ENCODE measurements around the gene ZNF142. TPM values are rescaled to one million over a fixed set of nuclear protein-coding genes. Genes with fewer than 3 reads are reported as not detected.

ZNF142 gene
- polyA plus RNA-seq, 1 experiment = 7.1 TPM

- ChIA-PET CTCF (no interaction called here), POLR2A (interaction anchor here (0.7 kb wide), 1 partner anchor 51 kb away, joined by 7 read pairs; no protein-coding TSS in a partner anchor)
- no peak for TF ChIP-seq CTCF (IDR thresholded peaks at IDR 0.05; ENCODE audit: insufficient read depth, low read depth, low read length)
- Histone ChIP-seq H3K36me3 (ENCODE audit: control insufficient read depth, insufficient read depth, low read length) (no peaks in the 10 kb centered on the region), H3K27me3 (ENCODE audit: control insufficient read depth, insufficient read depth, low read length) (no peaks in the 10 kb centered on the region), H3K4me3 (ENCODE audit: low read depth, low read length) (no peak overlapping the region)
- DNase-seq (ENCODE audit: low read depth) = no peak
Observed at GRCh38 chr2:218626369-218626768, 33.1 kb downstream of the ZNF142 start.

GRCh38 chr2:218623366-218623705 lies 36.1 kb downstream of the ZNF142 start:
- ChIA-PET POLR2A (no interaction called here), CTCF (no interaction called here)
- DNase-seq (ENCODE audit: low read depth) = no peak
- Histone ChIP-seq H3K27me3 (ENCODE audit: control insufficient read depth, insufficient read depth, low read length) (no peaks in the 10 kb centered on the region), H3K4me3 (ENCODE audit: low read depth, low read length) (no peak overlapping the region), H3K36me3 (ENCODE audit: control insufficient read depth, insufficient read depth, low read length) (no peaks in the 10 kb centered on the region)
- TF ChIP-seq CTCF (IDR thresholded peaks at IDR 0.05; ENCODE audit: insufficient read depth, low read depth, low read length) = no peak

- no peak for DNase-seq (ENCODE audit: low read depth)
- TF ChIP-seq CTCF (IDR thresholded peaks at IDR 0.05; ENCODE audit: insufficient read depth, low read depth, low read length) = no peak
- no peak overlapping the region for H3K4me3 ChIP-seq (ENCODE audit: low read depth, low read length)
- POLR2A ChIA-PET = no interaction called here
- H3K36me3 ChIP-seq (ENCODE audit: control insufficient read depth, insufficient read depth, low read length) = no peaks in the 10 kb centered on the region
- no peaks in the 10 kb centered on the region for H3K27me3 ChIP-seq (ENCODE audit: control insufficient read depth, insufficient read depth, low read length)
- CTCF ChIA-PET = no interaction called here
Observed at GRCh38 chr2:218622606-218623365, 36.6 kb downstream of the ZNF142 start.

GRCh38 chr2:218621007-218621406 lies 38.4 kb downstream of the ZNF142 start:
- DNase-seq (ENCODE audit: low read depth) = no peak
- H3K36me3 ChIP-seq (ENCODE audit: control insufficient read depth, insufficient read depth, low read length) = no peaks in the 10 kb centered on the region
- no peaks in the 10 kb centered on the region for H3K27me3 ChIP-seq (ENCODE audit: control insufficient read depth, insufficient read depth, low read length)
- no peak for TF ChIP-seq CTCF (IDR thresholded peaks at IDR 0.05; ENCODE audit: insufficient read depth, low read depth, low read length)
- ChIA-PET CTCF (interaction anchor here (1.0 to 1.4 kb wide), 2 partner anchors 10 to 13 kb away, joined by 4 read pairs; partner anchors contain the start of gene PLCD4), POLR2A (no interaction called here)
- no peak overlapping the region for H3K4me3 ChIP-seq (ENCODE audit: low read depth, low read length)

GRCh38 chr2:218618102-218618860 lies 41.1 kb downstream of the ZNF142 start:
- Histone ChIP-seq H3K4me3 (ENCODE audit: low read depth, low read length) (no peak overlapping the region), H3K36me3 (ENCODE audit: control insufficient read depth, insufficient read depth, low read length) (no peaks in the 10 kb centered on the region), H3K27me3 (ENCODE audit: control insufficient read depth, insufficient read depth, low read length) (no peaks in the 10 kb centered on the region)
- ChIA-PET CTCF (interaction anchor here (0.7 to 1.4 kb wide), 2 partner anchors 10 to 18 kb away, joined by 3 to 4 read pairs; no protein-coding TSS in a partner anchor), POLR2A (no interaction called here)
- no peak for DNase-seq (ENCODE audit: low read depth)
- no peak for TF ChIP-seq CTCF (IDR thresholded peaks at IDR 0.05; ENCODE audit: insufficient read depth, low read depth, low read length)
